Erythroblast (primary cell): ENCODE measurements around the gene ROBO4.

Experiments
- DNase-seq, 2 experiments: peaks; one replicate each; lab custom pipeline; 2025; lab: John Stamatoyannopoulos, UW
- GATA1 ChIP-seq: IDR thresholded peaks from 2 replicates; pipeline ENCODE4 v1.6.1; 2011; ENCODE audit warnings: low read depth, mild to moderate bottlenecking, control low read depth, low read length, moderate library complexity
- POLR2A ChIP-seq: IDR thresholded peaks from 2 replicates; pipeline ENCODE4 v1.6.1; 2011; ENCODE audit warnings: mild to moderate bottlenecking, low read length

Gene ROBO4

GRCh38 chr11:124843616-124843910 is 54.1 kb downstream of the ROBO4 start:
- no peak for DNase-seq
- TF ChIP-seq GATA1 (no peak), POLR2A (no peak)

GRCh38 chr11:124842305-124842704 is 55.4 kb downstream of the ROBO4 start:
- no peak for DNase-seq
- TF ChIP-seq GATA1 (no peak), POLR2A (no peak)

DNA sequence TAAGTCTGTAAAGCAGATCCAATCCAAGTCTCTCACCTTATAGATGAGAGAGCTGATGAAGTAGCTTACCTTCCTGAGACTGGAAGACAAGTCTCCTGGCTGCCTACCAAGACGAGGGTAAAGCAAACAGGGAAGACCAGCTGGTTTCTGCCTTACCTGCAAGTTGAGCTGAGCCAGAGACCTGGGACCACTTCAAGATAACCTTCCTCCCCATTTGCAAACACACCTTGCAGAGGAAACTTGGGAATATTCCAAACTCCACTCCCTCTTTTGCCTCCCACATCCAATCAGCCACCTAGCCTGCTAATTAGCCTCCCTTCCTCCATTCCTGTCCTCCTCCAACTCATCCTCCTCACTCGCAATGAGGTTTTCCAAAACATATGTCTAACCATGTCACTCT is 55.8 kb downstream of the ROBO4 start:
- DNase-seq, result no peak
- TF ChIP-seq GATA1, result no peak
- TF ChIP-seq POLR2A, result no peak

GRCh38 chr11:124841201-124841600 is 56.5 kb downstream of the ROBO4 start:
- DNase-seq, result no peak

GRCh38 chr11:124840666-124841065 is 57.0 kb downstream of the ROBO4 start:
- no peak for DNase-seq
- no peak for TF ChIP-seq GATA1
- no peak for TF ChIP-seq POLR2A

More at GRCh38 chr11:124841201-124841600, 56.5 kb downstream of the ROBO4 start:
- no peak for TF ChIP-seq POLR2A
- TF ChIP-seq GATA1, result no peak

DNA sequence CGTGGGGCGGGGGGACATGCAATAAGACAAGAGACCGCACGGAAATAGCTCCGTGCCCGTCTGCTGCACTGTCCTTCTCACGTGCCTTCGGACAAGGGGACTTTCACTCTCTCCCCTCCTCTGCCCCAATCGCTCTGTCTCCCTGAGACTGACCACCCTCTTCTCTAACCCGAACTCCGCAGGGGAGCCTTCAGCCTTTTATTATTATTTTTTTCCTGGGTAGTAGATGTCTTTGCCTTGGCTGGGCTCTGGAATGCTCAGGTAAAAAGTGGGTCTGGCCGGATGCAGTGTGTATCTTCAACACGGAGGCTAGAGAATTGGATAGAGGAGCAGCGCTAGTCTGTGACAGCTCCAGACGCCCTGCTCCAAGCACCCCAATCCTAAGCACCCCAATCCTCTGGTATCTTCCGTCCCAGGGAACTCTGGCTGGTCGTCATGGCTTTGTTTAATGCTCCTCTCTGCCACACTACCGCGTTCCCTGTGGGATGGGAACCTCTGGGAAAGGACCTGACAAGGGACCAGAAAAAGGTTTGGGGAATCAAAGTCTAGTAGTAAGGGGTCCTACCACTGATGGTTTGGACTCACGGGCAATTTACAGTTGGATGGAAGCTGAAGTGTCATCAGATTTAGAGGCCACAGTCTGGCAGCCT is 57.6 kb downstream of the ROBO4 start:
- TF ChIP-seq POLR2A (no peak), GATA1 (no peak)
- DNase-seq, result no peak

GRCh38 chr11:124839128-124839971 is 58.3 kb downstream of the ROBO4 start:
- no peak for DNase-seq
- TF ChIP-seq POLR2A (no peak), GATA1 (no peak)

DNA sequence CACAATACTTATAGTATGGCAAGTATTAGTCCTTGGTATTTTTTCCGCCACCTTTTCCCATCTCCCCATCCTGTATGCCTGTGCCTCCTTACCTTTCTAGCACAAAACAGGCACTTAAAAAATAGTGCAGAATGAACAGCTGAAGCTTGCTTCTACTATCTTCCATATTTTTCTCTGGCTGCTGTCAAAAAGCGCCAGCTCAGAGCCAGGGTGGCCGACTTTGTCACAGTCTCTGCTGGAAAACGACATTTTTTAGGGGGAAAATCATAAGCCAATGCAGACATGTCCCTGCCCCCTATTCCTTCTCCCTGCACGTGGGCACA is 58.9 kb downstream of the ROBO4 start:
- TF ChIP-seq GATA1, result no peak
- no peak for TF ChIP-seq POLR2A
- DNase-seq, result no peak

DNA sequence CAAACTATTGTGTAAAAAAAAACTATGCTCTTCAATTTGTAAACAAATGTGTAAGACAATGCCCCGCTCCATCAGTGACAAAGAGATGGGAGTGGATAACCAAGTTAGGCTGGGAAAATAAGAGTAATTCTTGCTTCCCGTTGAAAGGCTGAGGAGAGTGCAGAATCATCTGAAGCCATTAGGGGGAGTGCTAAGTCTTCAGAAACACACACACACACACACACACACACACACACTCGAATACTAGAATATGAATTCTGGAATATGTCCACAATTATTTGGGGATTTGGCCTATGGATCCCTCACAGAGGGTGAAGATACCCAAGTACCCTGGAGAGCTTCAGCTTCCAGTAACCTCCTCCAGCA is 60.2 kb downstream of the ROBO4 start:
- DNase-seq, result peak; percentile 58 to 65
- no peak for TF ChIP-seq POLR2A
- no peak for TF ChIP-seq GATA1

DNA sequence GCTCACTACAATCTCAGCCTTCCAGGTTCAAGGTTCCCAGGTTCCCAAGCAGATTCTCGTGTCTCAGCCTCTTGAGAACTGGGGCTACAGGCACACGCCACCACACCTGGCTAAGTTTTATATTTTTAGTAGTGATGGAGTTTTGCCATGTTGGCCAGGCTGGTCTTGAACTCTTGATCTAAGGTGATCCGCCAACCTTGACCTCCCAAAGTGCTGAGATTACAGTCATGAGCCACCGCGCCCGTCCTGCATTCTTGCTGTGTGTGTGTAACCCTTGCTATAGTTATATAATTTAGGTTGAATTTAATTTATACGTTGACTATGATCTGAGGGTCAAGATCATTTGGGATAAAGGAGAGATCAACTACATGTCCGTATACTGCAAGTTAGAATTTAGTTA is 61.7 kb downstream of the ROBO4 start:
- TF ChIP-seq POLR2A (no peak), GATA1 (no peak)
- DNase-seq, result no peak

GRCh38 chr11:124834526-124835180 is 63.0 kb downstream of the ROBO4 start:
- no peak for DNase-seq
- TF ChIP-seq POLR2A, result no peak
- TF ChIP-seq GATA1, result no peak
